SH-SY5Y (cell line): ENCODE results near the gene HAAO.
A peak's percentile ranks its signal among the peaks of the same experiment; 100 is the strongest.

Experiments
- GATA2 ChIP-seq: IDR thresholded peaks from 2 replicates; pipeline ENCODE4 v1.6.1; 2011; ENCODE audit warnings: mild to moderate bottlenecking, low read depth, low read length
- GATA3 ChIP-seq: IDR thresholded peaks from 2 replicates; pipeline ENCODE4 v1.6.1; 2011; ENCODE audit warnings: low read depth, mild to moderate bottlenecking, low read length, moderate library complexity

Gene HAAO

GRCh38 chr2:42788882-42789281 is 3.5 kb downstream of the HAAO start:
- no peak for TF ChIP-seq GATA2
- no peak for TF ChIP-seq GATA3

GRCh38 chr2:42788478-42788793 is 3.9 kb downstream of the HAAO start:
- no peak for TF ChIP-seq GATA2
- TF ChIP-seq GATA3 = no peak

GRCh38 chr2:42787788-42788477 is 4.5 kb downstream of the HAAO start:
- no peak for TF ChIP-seq GATA3
- TF ChIP-seq GATA2 = no peak

- TF ChIP-seq GATA3 (no peak), GATA2 (no peak)
Measured at GRCh38 chr2:42787424-42787787, 5.0 kb downstream of the HAAO start.

GRCh38 chr2:42786561-42787345 is 5.6 kb downstream of the HAAO start:
- peak; percentile 67 for TF ChIP-seq GATA2
- TF ChIP-seq GATA3 = no peak

GRCh38 chr2:42784204-42784880 is 8.0 kb downstream of the HAAO start:
- TF ChIP-seq GATA2 (no peak), GATA3 (no peak)

GRCh38 chr2:42783511-42783910 is 8.9 kb downstream of the HAAO start:
- TF ChIP-seq GATA2 (no peak), GATA3 (no peak)

GRCh38 chr2:42781181-42781580 is 11.2 kb downstream of the HAAO start:
- TF ChIP-seq GATA3 = no peak
- TF ChIP-seq GATA2 = no peak

- TF ChIP-seq GATA3 (no peak), GATA2 (no peak)
Measured at GRCh38 chr2:42777883-42778805, 14.2 kb downstream of the HAAO start.

- TF ChIP-seq GATA2 (no peak), GATA3 (no peak)
Measured at GRCh38 chr2:42775810-42776209, 16.6 kb downstream of the HAAO start.

- TF ChIP-seq GATA3 (no peak), GATA2 (no peak)
Measured at GRCh38 chr2:42775186-42775585, 17.2 kb downstream of the HAAO start.

GRCh38 chr2:42771546-42772153 is 20.7 kb downstream of the HAAO start:
- TF ChIP-seq GATA2 (no peak), GATA3 (no peak)

- TF ChIP-seq GATA3 = no peak
- no peak for TF ChIP-seq GATA2
Measured at GRCh38 chr2:42770288-42771131, 21.9 kb downstream of the HAAO start.
